Measurements from ENCODE around the gene POU2AF2.
"Not testable (repeated sequence)": the region's sequence is repeated elsewhere in the genome, so short reads cannot be mapped to it uniquely, and the experiment has no call there.

Gene POU2AF2

GRCh38 chr11:111305162-111305802, 59.8 kb downstream of the POU2AF2 start:
- DNase-seq = no peak

- DNase-seq = no peak
Observed at GRCh38 chr11:111305876-111306275, 60.4 kb downstream of the POU2AF2 start.

- no peak for DNase-seq
Observed at GRCh38 chr11:111306321-111306720, 60.8 kb downstream of the POU2AF2 start.

GRCh38 chr11:111307472-111308108, 62.1 kb downstream of the POU2AF2 start:
- peak; percentile 60 for DNase-seq

GRCh38 chr11:111308140-111308539, 62.6 kb downstream of the POU2AF2 start:
- DNase-seq = peak; percentile 88

- DNase-seq = peak; percentile 64
Observed at GRCh38 chr11:111309215-111309915, 63.8 kb downstream of the POU2AF2 start.

- peak; percentile 88 for DNase-seq
Observed at GRCh38 chr11:111310088-111310487, 64.6 kb downstream of the POU2AF2 start.

- no peak for DNase-seq
Observed at GRCh38 chr11:111310723-111311122, 65.2 kb downstream of the POU2AF2 start.

- DNase-seq = no peak
Observed at GRCh38 chr11:111312076-111312475, 66.6 kb downstream of the POU2AF2 start.

GRCh38 chr11:111319296-111319695, 73.8 kb downstream of the POU2AF2 start:
- DNase-seq = no peak

GRCh38 chr11:111320199-111320598, 74.7 kb downstream of the POU2AF2 start:
- DNase-seq = not testable (repeated sequence)

GRCh38 chr11:111320728-111321568, 75.4 kb downstream of the POU2AF2 start:
- no peak for DNase-seq

GRCh38 chr11:111322534-111322933, 77.0 kb downstream of the POU2AF2 start:
- DNase-seq = no peak

GRCh38 chr11:111324277-111324720, 78.8 kb downstream of the POU2AF2 start:
- DNase-seq = no peak

- no peak for DNase-seq
Observed at GRCh38 chr11:111325259-111325658, 79.7 kb downstream of the POU2AF2 start.

GRCh38 chr11:111326824-111327223, 81.3 kb downstream of the POU2AF2 start:
- DNase-seq = no peak

GRCh38 chr11:111327908-111328624, 82.5 kb downstream of the POU2AF2 start:
- no peak for DNase-seq

- no peak for DNase-seq
Observed at GRCh38 chr11:111329306-111330204, 84.0 kb downstream of the POU2AF2 start.

- no peak for DNase-seq
Observed at GRCh38 chr11:111330234-111330893, 84.8 kb downstream of the POU2AF2 start.

- peak; percentile 83 for DNase-seq
Observed at GRCh38 chr11:111331711-111332479, 86.4 kb downstream of the POU2AF2 start.

Data from NCI-H1436 (cell line).